ENCODE data around the gene TNFRSF6B.
A peak's percentile ranks its signal among the peaks of the same experiment; 100 is the strongest.
"Not testable (repeated sequence)": the region's sequence is repeated elsewhere in the genome, so short reads cannot be mapped to it uniquely, and the experiment has no call there.

TNFRSF6B gene, protein sequence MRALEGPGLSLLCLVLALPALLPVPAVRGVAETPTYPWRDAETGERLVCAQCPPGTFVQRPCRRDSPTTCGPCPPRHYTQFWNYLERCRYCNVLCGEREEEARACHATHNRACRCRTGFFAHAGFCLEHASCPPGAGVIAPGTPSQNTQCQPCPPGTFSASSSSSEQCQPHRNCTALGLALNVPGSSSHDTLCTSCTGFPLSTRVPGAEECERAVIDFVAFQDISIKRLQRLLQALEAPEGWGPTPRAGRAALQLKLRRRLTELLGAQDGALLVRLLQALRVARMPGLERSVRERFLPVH

DNA sequence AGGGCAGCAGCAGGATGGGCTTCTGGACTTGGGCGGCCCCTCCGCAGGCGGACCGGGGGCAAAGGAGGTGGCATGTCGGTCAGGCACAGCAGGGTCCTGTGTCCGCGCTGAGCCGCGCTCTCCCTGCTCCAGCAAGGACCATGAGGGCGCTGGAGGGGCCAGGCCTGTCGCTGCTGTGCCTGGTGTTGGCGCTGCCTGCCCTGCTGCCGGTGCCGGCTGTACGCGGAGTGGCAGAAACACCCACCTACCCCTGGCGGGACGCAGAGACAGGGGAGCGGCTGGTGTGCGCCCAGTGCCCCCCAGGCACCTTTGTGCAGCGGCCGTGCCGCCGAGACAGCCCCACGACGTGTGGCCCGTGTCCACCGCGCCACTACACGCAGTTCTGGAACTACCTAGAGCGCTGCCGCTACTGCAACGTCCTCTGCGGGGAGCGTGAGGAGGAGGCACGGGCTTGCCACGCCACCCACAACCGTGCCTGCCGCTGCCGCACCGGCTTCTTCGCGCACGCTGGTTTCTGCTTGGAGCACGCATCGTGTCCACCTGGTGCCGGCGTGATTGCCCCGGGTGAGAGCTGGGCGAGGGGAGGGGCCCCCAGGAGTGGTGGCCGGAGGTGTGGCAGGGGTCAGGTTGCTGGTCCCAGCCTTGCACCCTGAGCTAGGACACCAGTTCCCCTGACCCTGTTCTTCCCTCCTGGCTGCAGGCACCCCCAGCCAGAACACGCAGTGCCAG lies at the start of gene TNFRSF6B:
Gene TNFRSF6B (plus strand): TSS at position 25 of the 729 bp plus-strand sequence. CDS start 116 bp downstream, at position 141.
- no peak for DNase-seq (ENCODE audit: low read depth)
- H3K4me3 ChIP-seq (ENCODE audit: low read depth, low read length): peak within 1 kb of the TSS; percentile 65
- no peak for TF ChIP-seq CTCF (conservative IDR thresholded peaks at IDR 0.05; ENCODE audit: low read depth, low read length)

GRCh38 chr20:63648190-63648589 lies 48.3 kb upstream of the TNFRSF6B start:
- no peak for DNase-seq (ENCODE audit: low read depth)
- no peak for TF ChIP-seq CTCF (conservative IDR thresholded peaks at IDR 0.05; ENCODE audit: low read depth, low read length)
- H3K4me3 ChIP-seq (ENCODE audit: low read depth, low read length): no peak overlapping the region

DNA sequence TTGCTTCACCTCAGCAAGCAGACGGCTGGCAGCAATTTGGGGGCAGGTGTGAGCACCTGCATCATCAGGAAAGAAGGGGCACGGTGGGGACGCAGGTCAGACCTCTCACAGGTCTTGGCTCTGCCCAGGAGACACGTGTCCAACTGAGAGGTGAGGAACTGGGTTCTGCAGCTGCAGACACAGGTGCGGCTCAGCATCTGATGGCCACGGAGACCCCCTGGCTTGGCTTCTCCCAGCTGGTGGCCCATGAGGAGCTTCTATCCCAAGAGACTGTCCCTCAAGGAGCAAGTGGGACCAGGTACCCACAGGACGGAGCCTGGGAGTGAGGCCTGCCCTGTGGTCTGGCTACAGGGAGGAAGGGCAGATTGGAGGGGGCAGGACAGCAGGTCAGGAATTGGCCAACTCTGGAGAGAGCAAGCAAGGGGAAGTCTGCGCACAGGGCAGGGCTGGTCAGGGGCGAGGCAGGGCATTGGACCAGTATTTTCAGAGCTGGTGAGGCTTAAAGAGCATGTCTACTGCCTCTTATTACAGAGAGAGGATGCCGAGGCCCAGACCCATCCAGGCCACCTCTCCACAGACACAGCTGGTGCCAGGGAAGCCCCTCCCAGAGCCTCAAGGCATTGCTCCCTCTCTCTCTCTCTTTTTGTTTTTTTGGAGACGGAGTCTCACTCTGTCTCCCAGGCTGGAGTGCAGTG lies 47.4 kb upstream of the TNFRSF6B start:
- H3K4me3 ChIP-seq (ENCODE audit: low read depth, low read length): no peak overlapping the region
- TF ChIP-seq CTCF (conservative IDR thresholded peaks at IDR 0.05; ENCODE audit: low read depth, low read length): no peak
- DNase-seq (ENCODE audit: low read depth): no peak

DNA sequence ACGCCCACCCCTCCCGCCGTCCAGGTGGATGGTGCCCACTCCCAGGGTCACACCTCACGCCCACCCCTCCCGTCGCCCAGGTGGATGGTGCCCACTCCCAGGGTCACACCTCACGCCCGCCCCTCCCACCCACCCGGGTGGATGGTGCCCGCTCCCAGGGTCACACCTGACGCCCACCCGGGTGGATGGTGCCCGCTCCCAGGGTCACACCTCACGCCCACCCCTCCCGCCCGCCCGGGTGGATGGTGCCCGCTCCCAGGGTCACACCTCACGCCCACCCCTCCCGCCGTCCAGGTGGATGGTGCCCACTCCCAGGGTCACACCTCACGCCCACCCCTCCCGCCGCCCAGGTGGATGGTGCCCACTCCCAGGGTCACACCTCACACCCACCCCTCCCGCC lies 46.0 kb upstream of the TNFRSF6B start:
- not testable (repeated sequence) for H3K4me3 ChIP-seq (ENCODE audit: low read depth, low read length); DNase-seq (ENCODE audit: low read depth)

DNA sequence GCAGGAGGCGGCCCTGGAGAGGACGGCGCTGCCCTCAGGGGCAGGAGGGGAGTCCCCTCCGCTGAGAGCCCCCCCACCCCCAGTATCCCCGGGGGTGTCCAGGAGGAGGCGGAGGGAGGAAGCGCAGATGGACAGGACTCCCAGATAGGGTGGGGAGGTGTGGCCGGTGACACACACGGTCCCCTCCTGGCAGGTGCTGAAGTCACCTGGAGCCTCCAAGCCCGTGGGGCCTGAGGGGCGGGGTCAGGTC lies 44.6 kb upstream of the TNFRSF6B start:
- no peak for DNase-seq (ENCODE audit: low read depth)
- peak overlapping the region; percentile 58 for H3K4me3 ChIP-seq (ENCODE audit: low read depth, low read length)
- TF ChIP-seq CTCF (conservative IDR thresholded peaks at IDR 0.05; ENCODE audit: low read depth, low read length): no peak

DNA sequence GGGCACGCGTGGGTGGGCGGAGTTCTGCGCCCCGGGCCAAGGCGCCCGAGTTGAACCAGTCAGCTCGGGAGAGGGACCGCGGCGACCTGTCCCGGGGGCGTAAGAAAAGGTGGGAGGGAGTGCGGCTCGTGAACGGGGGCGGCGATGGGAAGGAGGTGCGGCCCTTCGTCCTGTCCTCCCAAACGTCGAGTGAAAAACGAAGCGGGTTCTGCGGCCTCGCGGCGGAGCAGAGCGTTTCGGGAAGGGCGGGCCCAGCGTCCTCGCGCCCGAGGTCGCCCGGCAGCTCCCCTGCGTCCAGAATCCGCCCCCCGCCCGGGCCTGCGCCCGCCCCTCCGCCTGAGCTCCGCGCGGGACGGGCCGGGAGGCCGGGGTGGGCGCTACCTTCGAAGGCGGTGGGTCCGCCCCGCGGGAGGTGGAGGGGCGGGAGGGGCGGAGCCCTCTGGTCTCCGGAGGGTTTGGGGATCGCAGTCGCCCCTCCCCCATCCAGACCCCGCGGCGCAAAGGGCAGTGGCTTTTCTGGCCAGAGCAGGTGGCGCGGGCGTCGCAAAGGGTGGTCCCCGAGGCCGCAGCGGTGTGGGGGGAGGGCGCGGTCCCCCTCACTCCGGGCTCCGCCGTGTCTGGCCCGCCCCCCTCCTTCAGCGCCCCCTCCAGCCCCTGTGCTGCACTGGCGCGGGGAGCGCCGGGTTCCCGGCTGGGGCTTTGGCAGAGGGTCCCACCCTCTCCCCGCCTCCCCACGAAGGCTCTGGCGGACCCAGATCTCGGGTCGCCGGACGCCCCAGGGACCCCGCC lies 44.1 kb upstream of the TNFRSF6B start:
- TF ChIP-seq CTCF (conservative IDR thresholded peaks at IDR 0.05; ENCODE audit: low read depth, low read length): no peak
- H3K4me3 ChIP-seq (ENCODE audit: low read depth, low read length): peak overlapping the region; percentile 58
- DNase-seq (ENCODE audit: low read depth): no peak

Data from choroid plexus epithelial cell (primary cell).